Activated T-helper 1 cell treated with anti-CD3 and anti-CD28 coated beads, Interleukin-12 subunit alpha, Interleukin-12 subunit beta, Interleukin-2, Interleukin-4 antibody, amounts not matched to agents 30 ng/mL and 10 ng/mL and 1 ng/mL, durations not matched to agents 14 hours and 24 hours and 36 hours (primary cell): ENCODE results near the gene CASK. TPM values are rescaled to one million over a fixed set of nuclear protein-coding genes. Genes with fewer than 3 reads are reported as not detected.

Experiments
- DNase-seq: peaks from one replicate; pipeline ENCODE4 v3.0.0; 2021; ENCODE audit warnings: low spot score
- H3K27ac Mint-ChIP-seq: one replicate; pipeline ENCODE4 v1.8.0; 2021; ENCODE audit warnings: mild to moderate bottlenecking, mixed read lengths
- H3K27me3 Mint-ChIP-seq: one replicate; pipeline ENCODE4 v1.8.0; 2022; ENCODE audit warnings: mild to moderate bottlenecking, moderate library complexity, mixed read lengths; ENCODE audit not compliant: insufficient read depth
- H3K36me3 Mint-ChIP-seq: one replicate; pipeline ENCODE4 v1.8.0; 2021; ENCODE audit warnings: low read depth, mixed read lengths
- H3K4me1 Mint-ChIP-seq: one replicate; pipeline ENCODE4 v1.8.0; 2021; ENCODE audit warnings: low read depth, mixed read lengths
- H3K4me3 Mint-ChIP-seq: one replicate; pipeline ENCODE4 v1.8.0; 2021; ENCODE audit warnings: mild to moderate bottlenecking, moderate library complexity, mixed read lengths
- H3K9me3 Mint-ChIP-seq: one replicate; pipeline ENCODE4 v1.8.0; 2021; ENCODE audit warnings: mixed read lengths
- intact Hi-C: fragments of 100-400 bp; cut with micrococcal nuclease; formaldehyde crosslinking; loops from one replicate; pipeline ENCODE4 v1.15.1; 2024
- total RNA-seq: library from RNA; stranded (reverse); gene quantifications from 2 replicates; pipeline ENCODE4 v1.2.3, GENCODE V29; 2022

CASK gene
- total RNA-seq, 1 donor from 2014 or later: 30.5 TPM

DNA sequence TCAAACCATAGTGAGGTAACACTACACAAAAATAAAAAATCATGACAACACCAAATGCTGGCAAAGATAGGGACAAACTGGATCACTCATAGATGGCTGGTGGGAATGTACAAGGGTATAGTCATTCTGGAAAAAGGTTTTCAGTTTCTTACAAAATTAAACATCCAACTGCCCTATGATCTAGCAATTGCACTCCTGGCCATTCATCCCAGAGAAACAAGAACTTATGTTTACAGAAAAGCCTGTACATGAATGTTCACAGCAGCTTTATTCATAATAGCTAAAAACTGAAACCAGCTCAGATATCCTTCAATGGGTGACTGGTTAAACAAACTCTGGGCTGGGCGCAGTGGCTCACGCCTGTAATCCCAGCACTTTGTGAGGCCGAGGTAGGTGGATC, 432.9 kb downstream of the CASK start:
- no peaks in the 10 kb centered on the region for H3K4me1 Mint-ChIP-seq
- H3K27me3 Mint-ChIP-seq: peaks cover 1% of the 10 kb centered on the region
- intact Hi-C loops: no loop called here
- no peak overlapping the region for H3K4me3 Mint-ChIP-seq
- no peaks in the 10 kb centered on the region for H3K36me3 Mint-ChIP-seq
- H3K27ac Mint-ChIP-seq: no peak overlapping the region
- peaks cover 7% of the 10 kb centered on the region for H3K9me3 Mint-ChIP-seq
- no peak for DNase-seq

GRCh38 chrX:41482154-41482850, 441.1 kb downstream of the CASK start:
- no peak for DNase-seq
- Mint-ChIP-seq H3K4me3 (no peak overlapping the region), H3K36me3 (no peaks in the 10 kb centered on the region), H3K27ac (no peak overlapping the region), H3K27me3 (no peaks in the 10 kb centered on the region), H3K4me1 (peaks cover 3% of the 10 kb centered on the region), H3K9me3 (peaks cover 2% of the 10 kb centered on the region)
- intact Hi-C loops: no loop called here

- H3K27me3 Mint-ChIP-seq: no peaks in the 10 kb centered on the region
These were observed 441.9 kb downstream of the CASK start for GRCh38 chrX:41481264-41482109.

GRCh38 chrX:41480508-41481260, 442.7 kb downstream of the CASK start:
- intact Hi-C loops: no loop called here
- H3K4me3 Mint-ChIP-seq: no peak overlapping the region
- no peak for DNase-seq
- no peaks in the 10 kb centered on the region for H3K36me3 Mint-ChIP-seq
- no peaks in the 10 kb centered on the region for H3K27me3 Mint-ChIP-seq
- no peak overlapping the region for H3K27ac Mint-ChIP-seq
- peaks cover 3% of the 10 kb centered on the region for H3K4me1 Mint-ChIP-seq
- no peaks in the 10 kb centered on the region for H3K9me3 Mint-ChIP-seq

More at GRCh38 chrX:41481264-41482109, 441.9 kb downstream of the CASK start:
- DNase-seq: no peak
- intact Hi-C loops: no loop called here
- Mint-ChIP-seq H3K4me3 (no peak overlapping the region), H3K27ac (no peak overlapping the region), H3K36me3 (no peaks in the 10 kb centered on the region), H3K4me1 (peaks cover 3% of the 10 kb centered on the region), H3K9me3 (no peaks in the 10 kb centered on the region)

DNA sequence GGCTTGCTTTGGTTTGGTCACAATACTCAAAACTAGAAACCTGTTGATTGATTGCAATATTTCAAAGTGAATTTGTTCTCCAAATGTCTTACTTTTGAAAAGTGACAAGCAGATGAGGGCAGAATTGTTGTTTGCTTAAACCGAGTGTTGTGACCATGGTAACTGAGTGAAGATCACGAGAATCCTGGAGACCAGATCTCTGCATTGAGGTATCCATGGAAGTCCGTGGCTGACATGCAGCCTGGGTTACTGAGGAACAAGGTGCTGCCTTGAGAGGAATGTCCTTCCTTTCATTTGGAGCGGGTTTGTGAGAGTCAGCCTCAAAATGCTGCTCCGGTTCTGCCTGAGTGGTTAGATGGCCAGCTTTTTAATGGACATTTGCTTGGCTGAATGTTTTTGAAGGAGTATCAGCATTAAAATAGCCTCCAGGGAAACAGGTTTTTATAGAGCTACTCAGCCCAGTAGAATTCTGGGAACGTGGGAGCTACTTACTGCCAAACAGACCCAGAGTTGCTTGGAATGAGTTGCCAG, 444.9 kb downstream of the CASK start:
- no peaks in the 10 kb centered on the region for H3K36me3 Mint-ChIP-seq
- H3K27ac Mint-ChIP-seq: no peak overlapping the region
- DNase-seq: no peak
- H3K4me1 Mint-ChIP-seq: peaks cover 3% of the 10 kb centered on the region
- H3K4me3 Mint-ChIP-seq: no peak overlapping the region
- intact Hi-C loops: loop anchor here (2.0 kb wide), 2 partner anchors 34 to 36 kb away; no protein-coding TSS in a partner anchor
- H3K27me3 Mint-ChIP-seq: no peaks in the 10 kb centered on the region
- H3K9me3 Mint-ChIP-seq: no peaks in the 10 kb centered on the region

DNA sequence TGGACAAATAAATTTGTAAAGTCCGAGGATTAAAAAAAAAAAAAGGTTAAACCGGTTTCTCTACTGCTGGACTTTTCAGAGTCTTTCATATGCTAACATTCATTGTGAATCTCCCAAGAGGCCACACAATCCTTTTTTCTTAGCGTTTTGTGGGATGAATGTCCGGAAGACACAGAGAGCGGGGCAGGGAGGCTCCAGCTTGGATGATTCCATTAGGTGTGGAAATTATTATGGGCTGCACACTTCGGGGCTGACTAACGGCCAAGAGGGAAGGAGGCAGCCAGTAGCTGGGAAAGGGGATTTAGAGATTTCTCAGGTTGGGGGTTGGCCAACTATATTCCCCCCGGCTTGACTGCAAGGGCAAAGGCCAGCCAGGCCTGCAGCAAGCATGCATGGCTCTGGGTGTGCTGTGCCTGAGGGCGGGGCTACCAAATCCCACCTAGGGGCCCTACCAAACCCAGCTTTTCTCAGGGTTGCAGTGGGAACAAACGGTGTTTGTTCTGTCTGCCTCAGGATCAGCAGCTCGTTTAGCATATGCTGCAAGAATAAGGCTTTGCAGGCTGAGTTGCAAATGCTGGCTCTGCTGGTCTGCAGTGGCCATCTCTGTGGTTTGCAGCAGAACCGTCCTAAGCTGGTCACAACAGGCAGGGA, 447.6 kb downstream of the CASK start:
- no peak overlapping the region for H3K27ac Mint-ChIP-seq
- DNase-seq: no peak
- no peak overlapping the region for H3K4me3 Mint-ChIP-seq
- intact Hi-C loops: no loop called here
- H3K9me3 Mint-ChIP-seq: no peaks in the 10 kb centered on the region
- no peaks in the 10 kb centered on the region for H3K36me3 Mint-ChIP-seq
- no peaks in the 10 kb centered on the region for H3K4me1 Mint-ChIP-seq
- H3K27me3 Mint-ChIP-seq: no peaks in the 10 kb centered on the region

- intact Hi-C loops: no loop called here
- no peaks in the 10 kb centered on the region for H3K9me3 Mint-ChIP-seq
- H3K4me3 Mint-ChIP-seq: no peak overlapping the region
These were observed 448.2 kb downstream of the CASK start for GRCh38 chrX:41475191-41475590.

GRCh38 chrX:41474726-41475100, 448.6 kb downstream of the CASK start:
- Mint-ChIP-seq H3K27me3 (no peaks in the 10 kb centered on the region), H3K4me3 (no peak overlapping the region), H3K4me1 (peaks cover 4% of the 10 kb centered on the region), H3K27ac (no peak overlapping the region), H3K9me3 (no peaks in the 10 kb centered on the region), H3K36me3 (no peaks in the 10 kb centered on the region)
- intact Hi-C loops: no loop called here
- no peak for DNase-seq

More at GRCh38 chrX:41475191-41475590, 448.2 kb downstream of the CASK start:
- Mint-ChIP-seq H3K27ac (no peak overlapping the region), H3K36me3 (no peaks in the 10 kb centered on the region), H3K4me1 (no peaks in the 10 kb centered on the region), H3K27me3 (no peaks in the 10 kb centered on the region)
- DNase-seq: no peak

- intact Hi-C loops: no loop called here
- no peaks in the 10 kb centered on the region for H3K27me3 Mint-ChIP-seq
- H3K4me3 Mint-ChIP-seq: no peak overlapping the region
- peaks cover 6% of the 10 kb centered on the region for H3K4me1 Mint-ChIP-seq
- H3K9me3 Mint-ChIP-seq: no peaks in the 10 kb centered on the region
- no peak for DNase-seq
- H3K36me3 Mint-ChIP-seq: no peaks in the 10 kb centered on the region
- H3K27ac Mint-ChIP-seq: no peak overlapping the region
These were observed 449.2 kb downstream of the CASK start for GRCh38 chrX:41473936-41474725.

GRCh38 chrX:41472231-41472815, 451.0 kb downstream of the CASK start:
- H3K4me3 Mint-ChIP-seq: no peak overlapping the region
- no peak for DNase-seq
- no peak overlapping the region for H3K27ac Mint-ChIP-seq
- no peaks in the 10 kb centered on the region for H3K27me3 Mint-ChIP-seq
- H3K9me3 Mint-ChIP-seq: no peaks in the 10 kb centered on the region
- peaks cover 6% of the 10 kb centered on the region for H3K4me1 Mint-ChIP-seq
- intact Hi-C loops: no loop called here
- no peaks in the 10 kb centered on the region for H3K36me3 Mint-ChIP-seq

DNA sequence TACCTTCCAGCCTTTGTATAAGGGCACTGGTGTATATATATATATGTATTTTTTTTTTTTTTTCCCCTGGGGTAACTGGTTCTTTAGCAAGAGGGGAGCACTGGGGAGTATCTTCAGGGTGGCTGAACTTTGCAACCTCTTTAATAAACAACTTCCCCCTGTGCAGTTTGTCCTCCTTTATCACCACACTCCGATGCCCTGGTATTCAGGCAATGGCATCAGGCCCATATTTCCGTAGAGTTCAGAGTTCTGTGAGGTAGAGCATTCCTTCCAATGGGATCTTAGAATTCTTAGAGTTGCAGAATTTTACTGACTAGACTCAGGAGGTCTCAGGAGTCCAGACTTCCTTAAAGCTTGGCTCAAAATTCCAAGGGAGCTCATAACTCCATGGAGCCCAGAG, 451.6 kb downstream of the CASK start:
- Mint-ChIP-seq H3K9me3 (no peaks in the 10 kb centered on the region), H3K4me3 (no peak overlapping the region), H3K36me3 (no peaks in the 10 kb centered on the region), H3K27ac (no peak overlapping the region), H3K4me1 (peaks cover 6% of the 10 kb centered on the region), H3K27me3 (no peaks in the 10 kb centered on the region)
- intact Hi-C loops: no loop called here
- no peak for DNase-seq
